ENCODE results near the gene NEXMIF. TPM values are rescaled to one million over a fixed set of nuclear protein-coding genes. Genes with fewer than 3 reads are reported as not detected.

The NEXMIF gene
- total and polyA plus RNA-seq, 2 donors (not counting 1 experiment from before 2014, with no cell fraction given) = under 0.01 TPM

DNA sequence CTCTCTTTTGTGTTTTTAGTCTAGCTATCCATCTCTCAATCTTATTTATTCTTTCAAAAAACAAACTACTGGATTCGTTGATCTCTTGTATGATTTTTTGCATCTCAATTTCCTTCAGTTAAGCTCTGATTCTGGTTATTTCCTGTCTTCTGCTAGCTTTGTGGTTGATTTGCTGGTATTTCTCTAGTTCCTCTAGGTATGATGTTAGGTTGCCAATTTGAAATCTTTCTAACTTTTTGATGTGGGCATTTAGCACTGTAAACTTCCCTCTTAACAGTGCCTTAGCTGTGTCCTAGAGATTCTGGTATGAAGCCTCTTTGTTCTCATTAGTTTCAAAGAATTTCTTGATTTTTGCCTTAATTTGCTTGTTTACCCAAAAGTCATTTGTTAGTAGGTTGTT lies 15.2 kb upstream of the NEXMIF start:
- H2AFZ ChIP-seq (ENCODE audit: low read length) = no peak overlapping the region
- H3K9me3 ChIP-seq (ENCODE audit: control insufficient read depth, insufficient read depth, low read depth, low read length) = no peaks in the 10 kb centered on the region
- H3K79me2 ChIP-seq (ENCODE audit: control insufficient read depth, insufficient read depth, low read length) = no peaks in the 10 kb centered on the region
- TF ChIP-seq, protein P1, sequence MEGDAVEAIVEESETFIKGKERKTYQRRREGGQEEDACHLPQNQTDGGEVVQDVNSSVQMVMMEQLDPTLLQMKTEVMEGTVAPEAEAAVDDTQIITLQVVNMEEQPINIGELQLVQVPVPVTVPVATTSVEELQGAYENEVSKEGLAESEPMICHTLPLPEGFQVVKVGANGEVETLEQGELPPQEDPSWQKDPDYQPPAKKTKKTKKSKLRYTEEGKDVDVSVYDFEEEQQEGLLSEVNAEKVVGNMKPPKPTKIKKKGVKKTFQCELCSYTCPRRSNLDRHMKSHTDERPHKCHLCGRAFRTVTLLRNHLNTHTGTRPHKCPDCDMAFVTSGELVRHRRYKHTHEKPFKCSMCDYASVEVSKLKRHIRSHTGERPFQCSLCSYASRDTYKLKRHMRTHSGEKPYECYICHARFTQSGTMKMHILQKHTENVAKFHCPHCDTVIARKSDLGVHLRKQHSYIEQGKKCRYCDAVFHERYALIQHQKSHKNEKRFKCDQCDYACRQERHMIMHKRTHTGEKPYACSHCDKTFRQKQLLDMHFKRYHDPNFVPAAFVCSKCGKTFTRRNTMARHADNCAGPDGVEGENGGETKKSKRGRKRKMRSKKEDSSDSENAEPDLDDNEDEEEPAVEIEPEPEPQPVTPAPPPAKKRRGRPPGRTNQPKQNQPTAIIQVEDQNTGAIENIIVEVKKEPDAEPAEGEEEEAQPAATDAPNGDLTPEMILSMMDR (conservative IDR thresholded peaks at IDR 0.05 in 1 of 2, IDR thresholded peaks at IDR 0.05 in 1 of 2; ENCODE audit: low read depth in 1 of 2, low read length in 2 of 2) = no peak
- TF ChIP-seq EZH2 (IDR thresholded peaks at IDR 0.05; ENCODE audit: low read length, missing control alignments) = no peak
- no peak overlapping the region for H3K4me3 ChIP-seq (replicated peaks in 1 of 4; ENCODE audit: control extremely low read depth in 1 of 4, insufficient read depth in 1 of 4, low read depth in 3 of 4, low read length in 4 of 4)
- H3K9ac ChIP-seq (ENCODE audit: insufficient read depth, low read length) = no peak overlapping the region
- no peaks in the 10 kb centered on the region for H3K27me3 ChIP-seq (ENCODE audit: control insufficient read depth, insufficient read depth, low read length)
- no peaks in the 10 kb centered on the region for H4K20me1 ChIP-seq (ENCODE audit: control insufficient read depth, extremely low read depth, insufficient read depth, low read length)
- no peaks in the 10 kb centered on the region for H3K36me3 ChIP-seq (ENCODE audit: control insufficient read depth, insufficient read depth, low read length)
- no peaks in the 10 kb centered on the region for H3K4me1 ChIP-seq (ENCODE audit: control insufficient read depth, extremely low read depth, insufficient read depth, low read length)
- H3K4me2 ChIP-seq (ENCODE audit: extremely low read depth, insufficient read depth, low read length) = no peak overlapping the region
- no peak overlapping the region for H3K27ac ChIP-seq (ENCODE audit: insufficient read depth, low read length)
- DNase-seq (ENCODE audit: low read depth in 2 of 2) = no peak

DNA sequence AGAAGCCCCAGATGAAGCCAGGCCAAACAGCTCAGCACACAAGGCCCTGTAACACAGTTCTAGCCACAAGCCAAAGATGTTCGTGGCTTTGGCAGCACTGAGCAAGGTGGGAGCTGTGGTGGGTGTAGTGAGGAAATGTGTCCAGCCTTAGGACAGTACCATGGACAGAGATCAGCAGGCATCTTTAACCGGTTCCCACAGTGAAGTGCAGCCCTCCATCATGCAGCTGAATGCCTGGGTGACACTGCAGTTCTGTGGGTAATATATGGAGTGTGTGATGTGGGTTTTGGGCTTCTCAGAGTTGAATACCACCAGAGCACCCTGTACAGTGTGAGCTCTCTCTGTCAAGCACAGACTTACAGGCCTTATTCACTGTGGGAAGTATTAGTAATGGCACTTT lies 6.0 kb upstream of the NEXMIF start:
- Histone ChIP-seq H3K27ac (ENCODE audit: insufficient read depth, low read length) (no peak overlapping the region), H3K27me3 (ENCODE audit: control insufficient read depth, insufficient read depth, low read length) (peaks cover 1% of the 10 kb centered on the region), H3K9me3 (ENCODE audit: control insufficient read depth, insufficient read depth, low read depth, low read length) (no peaks in the 10 kb centered on the region), H3K4me1 (ENCODE audit: control insufficient read depth, extremely low read depth, insufficient read depth, low read length) (no peaks in the 10 kb centered on the region), H3K4me3 (replicated peaks in 1 of 4; ENCODE audit: control extremely low read depth in 1 of 4, insufficient read depth in 1 of 4, low read depth in 3 of 4, low read length in 4 of 4) (no peak overlapping the region), H3K9ac (ENCODE audit: insufficient read depth, low read length) (no peak overlapping the region), H3K4me2 (ENCODE audit: extremely low read depth, insufficient read depth, low read length) (no peak overlapping the region), H2AFZ (ENCODE audit: low read length) (no peak overlapping the region), H3K36me3 (ENCODE audit: control insufficient read depth, insufficient read depth, low read length) (no peaks in the 10 kb centered on the region), H4K20me1 (ENCODE audit: control insufficient read depth, extremely low read depth, insufficient read depth, low read length) (no peaks in the 10 kb centered on the region), H3K79me2 (ENCODE audit: control insufficient read depth, insufficient read depth, low read length) (no peaks in the 10 kb centered on the region)
- no peak for DNase-seq (ENCODE audit: low read depth in 2 of 2)
- TF ChIP-seq, protein P1 (conservative IDR thresholded peaks at IDR 0.05 in 1 of 2, IDR thresholded peaks at IDR 0.05 in 1 of 2; ENCODE audit: low read depth in 1 of 2, low read length in 2 of 2) = no peak
- no peak for TF ChIP-seq EZH2 (IDR thresholded peaks at IDR 0.05; ENCODE audit: low read length, missing control alignments)

DNA sequence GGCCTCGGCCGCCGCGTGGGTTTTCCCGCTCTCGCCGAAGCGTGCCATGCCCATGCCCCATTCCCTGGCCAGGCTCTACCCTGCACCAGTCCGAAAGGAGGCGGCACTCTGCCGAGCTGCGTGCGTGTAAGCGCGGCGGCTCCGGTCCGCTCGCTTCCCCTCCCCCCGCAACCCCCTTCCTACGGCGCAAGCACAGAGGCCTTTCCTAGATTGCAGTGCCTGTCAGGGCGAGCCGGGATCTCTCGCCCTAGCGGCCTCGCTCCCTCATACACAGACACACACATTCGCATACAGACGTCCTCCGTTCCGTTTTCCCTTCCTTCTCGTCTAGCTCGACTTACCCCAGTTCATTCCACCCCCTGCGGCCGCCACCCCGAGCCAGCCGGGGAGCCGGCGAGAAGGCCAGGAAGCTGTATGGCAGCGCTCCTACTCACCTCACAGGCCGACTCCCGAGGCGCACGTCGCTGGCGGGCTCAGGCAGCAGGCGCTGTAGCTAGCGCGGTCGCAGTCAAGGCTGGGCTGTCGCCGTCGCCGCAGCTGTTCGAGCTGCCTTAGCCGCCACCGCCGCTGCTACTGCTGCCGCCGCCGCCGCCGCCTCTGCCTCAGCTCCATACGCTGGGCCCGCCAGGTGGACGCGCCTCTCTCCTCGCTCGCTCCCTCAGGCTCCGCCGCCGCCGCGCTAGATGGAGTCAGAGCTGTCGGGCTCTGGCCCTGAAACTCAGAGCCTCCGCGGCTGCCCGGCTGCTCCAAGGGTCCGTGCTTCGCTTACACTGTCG lies 615 bp downstream of the NEXMIF start:
- Histone ChIP-seq H3K27ac (ENCODE audit: insufficient read depth, low read length) (no peak overlapping the region), H3K4me3 (replicated peaks in 1 of 4; ENCODE audit: control extremely low read depth in 1 of 4, insufficient read depth in 1 of 4, low read depth in 3 of 4, low read length in 4 of 4) (peak overlapping the region in 1 of 4 experiments; percentile 34), H3K9me3 (ENCODE audit: control insufficient read depth, insufficient read depth, low read depth, low read length) (no peaks in the 10 kb centered on the region), H3K9ac (ENCODE audit: insufficient read depth, low read length) (no peak overlapping the region), H3K4me2 (ENCODE audit: extremely low read depth, insufficient read depth, low read length) (peak overlapping the region; percentile 25), H4K20me1 (ENCODE audit: control insufficient read depth, extremely low read depth, insufficient read depth, low read length) (no peaks in the 10 kb centered on the region), H3K4me1 (ENCODE audit: control insufficient read depth, extremely low read depth, insufficient read depth, low read length) (no peaks in the 10 kb centered on the region), H3K27me3 (ENCODE audit: control insufficient read depth, insufficient read depth, low read length) (peaks cover 2% of the 10 kb centered on the region), H3K36me3 (ENCODE audit: control insufficient read depth, insufficient read depth, low read length) (no peaks in the 10 kb centered on the region), H2AFZ (ENCODE audit: low read length) (no peak overlapping the region), H3K79me2 (ENCODE audit: control insufficient read depth, insufficient read depth, low read length) (no peaks in the 10 kb centered on the region)
- DNase-seq (ENCODE audit: low read depth in 2 of 2) = peak; percentile 0 to 7
- TF ChIP-seq EZH2 (IDR thresholded peaks at IDR 0.05; ENCODE audit: low read length, missing control alignments) = peak; percentile 21
- TF ChIP-seq, protein P1 (conservative IDR thresholded peaks at IDR 0.05 in 1 of 2, IDR thresholded peaks at IDR 0.05 in 1 of 2; ENCODE audit: low read depth in 1 of 2, low read length in 2 of 2) = no peak

All from fibroblast of lung (primary cell).